ENCODE results near the gene TARS1. TPM values are rescaled to one million over a fixed set of nuclear protein-coding genes. Genes with fewer than 3 reads are reported as not detected.
"Not testable (repeated sequence)": the region's sequence is repeated elsewhere in the genome, so short reads cannot be mapped to it uniquely, and the experiment has no call there.

The TARS1 gene
- total RNA-seq, 1 donor from 2014 or later, result 173 TPM

GRCh38 chr5:33435893-33436490, 4.8 kb upstream of the TARS1 start:
- not testable (repeated sequence) for H3K4me3 Mint-ChIP-seq (ENCODE audit: unreplicated experiment); H3K9me3 Mint-ChIP-seq (ENCODE audit: unreplicated experiment); H3K27ac Mint-ChIP-seq (ENCODE audit: unreplicated experiment); H3K36me3 Mint-ChIP-seq (ENCODE audit: unreplicated experiment); H3K4me1 Mint-ChIP-seq (ENCODE audit: low read depth, unreplicated experiment); H3K27me3 Mint-ChIP-seq (ENCODE audit: unreplicated experiment)
- peak; percentile 59 for DNase-seq
- TF ChIP-seq CTCF (IDR thresholded peaks at IDR 0.05; ENCODE audit: partially characterized antibody, unreplicated experiment), result peak; percentile 76

- Mint-ChIP-seq H3K4me1 (ENCODE audit: low read depth, unreplicated experiment) (peaks cover 9% of the 10 kb centered on the region), H3K27ac (ENCODE audit: unreplicated experiment) (no peak overlapping the region), H3K4me3 (ENCODE audit: unreplicated experiment) (no peak overlapping the region), H3K9me3 (ENCODE audit: unreplicated experiment) (peaks cover 3% of the 10 kb centered on the region), H3K36me3 (ENCODE audit: unreplicated experiment) (no peaks in the 10 kb centered on the region), H3K27me3 (ENCODE audit: unreplicated experiment) (no peaks in the 10 kb centered on the region)
- no peak for DNase-seq
- TF ChIP-seq CTCF (IDR thresholded peaks at IDR 0.05; ENCODE audit: partially characterized antibody, unreplicated experiment), result no peak
Measured at GRCh38 chr5:33438996-33439395, 1.8 kb upstream of the TARS1 start.

GRCh38 chr5:33439905-33440481, 772 bp upstream of the TARS1 start:
- Mint-ChIP-seq H3K36me3 (ENCODE audit: unreplicated experiment) (no peaks in the 10 kb centered on the region), H3K9me3 (ENCODE audit: unreplicated experiment) (peaks cover 3% of the 10 kb centered on the region), H3K27ac (ENCODE audit: unreplicated experiment) (no peak overlapping the region), H3K4me3 (ENCODE audit: unreplicated experiment) (no peak overlapping the region), H3K4me1 (ENCODE audit: low read depth, unreplicated experiment) (peaks cover 14% of the 10 kb centered on the region), H3K27me3 (ENCODE audit: unreplicated experiment) (no peaks in the 10 kb centered on the region)
- DNase-seq, result no peak
- TF ChIP-seq CTCF (IDR thresholded peaks at IDR 0.05; ENCODE audit: partially characterized antibody, unreplicated experiment), result no peak

- H3K27ac Mint-ChIP-seq (ENCODE audit: unreplicated experiment), result no peak overlapping the region
- DNase-seq, result peak; percentile 78
- no peaks in the 10 kb centered on the region for H3K27me3 Mint-ChIP-seq (ENCODE audit: unreplicated experiment)
- peaks cover 3% of the 10 kb centered on the region for H3K9me3 Mint-ChIP-seq (ENCODE audit: unreplicated experiment)
- no peak overlapping the region for H3K4me3 Mint-ChIP-seq (ENCODE audit: unreplicated experiment)
- peaks cover 14% of the 10 kb centered on the region for H3K4me1 Mint-ChIP-seq (ENCODE audit: low read depth, unreplicated experiment)
- no peaks in the 10 kb centered on the region for H3K36me3 Mint-ChIP-seq (ENCODE audit: unreplicated experiment)
- TF ChIP-seq CTCF (IDR thresholded peaks at IDR 0.05; ENCODE audit: partially characterized antibody, unreplicated experiment), result no peak
Measured at GRCh38 chr5:33441241-33442177, 744 bp downstream of the TARS1 start.
